WTC11 (cell line): Measurements from ENCODE around the gene SMIM1. TPM values are rescaled to one million over a fixed set of nuclear protein-coding genes. Genes with fewer than 3 reads are reported as not detected.

Source experiments
- ARID4B ChIP-seq: sonication (generic); formaldehyde crosslinking; IDR thresholded peaks from 2 replicates; pipeline ENCODE4 v1.8.0; 2023; ENCODE audit warnings: missing genetic modification reagents, mild to moderate bottlenecking, borderline replicate concordance
- ATF1 ChIP-seq: sonication (generic); formaldehyde crosslinking; IDR thresholded peaks from 2 replicates; pipeline ENCODE4 v1.8.1; 2023; ENCODE audit warnings: mild to moderate bottlenecking, moderate library complexity, missing genetic modification reagents
- E2F1 ChIP-seq: sonication (generic); formaldehyde crosslinking; IDR thresholded peaks from 2 replicates; pipeline ENCODE4 v1.8.0; 2022; ENCODE audit warnings: mild to moderate bottlenecking, missing genetic modification reagents
- ETV6 ChIP-seq: sonication (generic); formaldehyde crosslinking; IDR thresholded peaks from 2 replicates; pipeline ENCODE4 v1.8.1; 2022; ENCODE audit warnings: mild to moderate bottlenecking, missing genetic modification reagents
- FOXK1 ChIP-seq: sonication (generic); formaldehyde crosslinking; IDR thresholded peaks from 2 replicates; pipeline ENCODE4 v1.8.0; 2022; ENCODE audit warnings: mild to moderate bottlenecking, moderate library complexity, missing genetic modification reagents
- FOXP4 ChIP-seq: sonication (generic); formaldehyde crosslinking; IDR thresholded peaks from 2 replicates; pipeline ENCODE4 v1.8.0; 2022; ENCODE audit warnings: mild to moderate bottlenecking, missing genetic modification reagents
- HMGXB4 ChIP-seq: sonication (generic); formaldehyde crosslinking; IDR thresholded peaks from 2 replicates; pipeline ENCODE4 v1.8.1; 2023; ENCODE audit warnings: mild to moderate bottlenecking, moderate library complexity, missing genetic modification reagents
- IRF2 ChIP-seq: sonication (generic); formaldehyde crosslinking; IDR thresholded peaks from 2 replicates; pipeline ENCODE4 v1.8.0; 2022; ENCODE audit warnings: low read depth, missing genetic modification reagents, borderline replicate concordance
- JAZF1 ChIP-seq: fragments of 250-450 bp; sonication (Bioruptor Pico); IDR thresholded peaks from 2 replicates; pipeline ENCODE4 v1.9.0; 2021; ENCODE audit warnings: moderate library complexity, mild to moderate bottlenecking, inconsistent platforms
- KAT7 ChIP-seq: sonication (generic); formaldehyde crosslinking; IDR thresholded peaks from 2 replicates; pipeline ENCODE4 v1.8.1; 2023; ENCODE audit warnings: missing genetic modification reagents, mild to moderate bottlenecking, borderline replicate concordance
- NR2C2 ChIP-seq: sonication (generic); formaldehyde crosslinking; IDR thresholded peaks from 2 replicates; pipeline ENCODE4 v1.8.0; 2022; ENCODE audit warnings: mild to moderate bottlenecking, missing genetic modification reagents
- RELA ChIP-seq: sonication (generic); formaldehyde crosslinking; IDR thresholded peaks from 2 replicates; pipeline ENCODE4 v1.8.1; 2022; ENCODE audit warnings: missing genetic modification reagents, mild to moderate bottlenecking, borderline replicate concordance
- RORB ChIP-seq: fragments of 250-450 bp; sonication (Bioruptor Pico); IDR thresholded peaks from 2 replicates; pipeline ENCODE4 v1.9.0; 2021; ENCODE audit warnings: mild to moderate bottlenecking
- SMAD3 ChIP-seq: sonication (generic); formaldehyde crosslinking; IDR thresholded peaks from 2 replicates; pipeline ENCODE4 v1.8.0; 2022; ENCODE audit warnings: missing genetic modification reagents, mild to moderate bottlenecking, borderline replicate concordance
- TEAD4 ChIP-seq: sonication (generic); formaldehyde crosslinking; IDR thresholded peaks from 2 replicates; pipeline ENCODE4 v1.8.0; 2022; ENCODE audit warnings: mild to moderate bottlenecking, missing genetic modification reagents
- USF1 ChIP-seq: sonication (generic); formaldehyde crosslinking; IDR thresholded peaks from 2 replicates; pipeline ENCODE4 v1.8.0; 2022; ENCODE audit warnings: mild to moderate bottlenecking, missing genetic modification reagents
- ZBTB21 ChIP-seq: sonication (generic); formaldehyde crosslinking; IDR thresholded peaks from 2 replicates; pipeline ENCODE4 v1.8.1; 2023; ENCODE audit warnings: mild to moderate bottlenecking, missing genetic modification reagents, borderline replicate concordance
- ZBTB43 ChIP-seq: sonication (generic); formaldehyde crosslinking; IDR thresholded peaks from 2 replicates; pipeline ENCODE4 v1.8.1; 2023; ENCODE audit warnings: mild to moderate bottlenecking, missing genetic modification reagents
- ZNF138 ChIP-seq: sonication (generic); formaldehyde crosslinking; conservative IDR thresholded peaks from 2 replicates; pipeline ENCODE4 v1.8.1; 2022; ENCODE audit warnings: mild to moderate bottlenecking, moderate library complexity, missing genetic modification reagents
- ZNF219 ChIP-seq: sonication (generic); formaldehyde crosslinking; IDR thresholded peaks from 2 replicates; pipeline ENCODE4 v1.8.0; 2023; ENCODE audit warnings: missing genetic modification reagents, mild to moderate bottlenecking, borderline replicate concordance
- ZNF232 ChIP-seq: sonication (generic); formaldehyde crosslinking; IDR thresholded peaks from 2 replicates; pipeline ENCODE4 v1.8.0; 2022; ENCODE audit warnings: mild to moderate bottlenecking, missing genetic modification reagents
- ZNF281 ChIP-seq: sonication (generic); formaldehyde crosslinking; IDR thresholded peaks from 2 replicates; pipeline ENCODE4 v1.8.0; 2023; ENCODE audit warnings: mild to moderate bottlenecking, missing genetic modification reagents
- ZNF671 ChIP-seq: fragments of 250-450 bp; sonication (Bioruptor Pico); IDR thresholded peaks from 2 replicates; pipeline ENCODE4 v1.8.0; 2021; ENCODE audit warnings: mild to moderate bottlenecking
- total RNA-seq: library from RNA; stranded (reverse); gene quantifications from 3 replicates; pipeline ENCODE4 v1.2.3, GENCODE V29; 2021
- TF ChIP-seq, protein P1 (sequence below): sonication (generic); formaldehyde crosslinking; IDR thresholded peaks from 2 replicates; pipeline ENCODE4 v1.8.0; 2023; ENCODE audit warnings: missing genetic modification reagents

The SMIM1 gene
- total RNA-seq, 1 experiment from 2014 or later, result 10.2 TPM

DNA sequence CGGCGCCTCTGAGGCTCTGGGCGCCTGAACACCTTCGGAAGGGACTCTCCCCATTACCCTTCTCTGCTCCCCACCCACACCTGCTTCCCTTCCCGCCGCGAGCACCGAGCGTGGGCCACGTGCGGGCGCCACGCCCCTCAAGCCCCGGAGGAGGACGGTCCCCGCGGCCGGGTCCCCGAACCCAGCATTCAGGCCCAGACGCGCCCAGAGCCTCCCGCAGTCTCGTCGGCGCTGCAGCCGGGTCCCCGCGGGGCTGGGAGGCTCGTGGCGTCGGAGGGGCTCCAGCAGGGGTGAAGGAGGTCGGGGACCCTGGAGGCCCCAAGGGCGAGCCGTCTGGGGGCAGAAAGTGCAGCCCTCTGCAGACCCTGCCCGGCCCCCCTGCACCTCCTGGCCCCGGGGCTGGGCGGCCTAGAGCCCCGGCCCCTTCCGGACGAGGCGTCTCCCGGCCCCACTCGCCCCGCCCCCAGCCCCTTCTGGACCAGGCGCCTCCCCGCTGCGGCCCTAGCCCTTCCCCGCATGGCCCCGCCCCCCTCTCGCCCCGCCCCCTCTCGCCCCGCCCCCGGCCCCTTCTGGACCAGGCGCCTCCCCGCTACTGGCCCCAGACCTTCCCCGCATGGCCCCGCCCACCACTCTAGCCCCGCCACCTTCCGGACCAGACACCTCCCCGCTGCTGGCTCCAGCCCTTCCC is 378 bp upstream of the SMIM1 start (continued):
- TF ChIP-seq ZNF281, result no peak
- TF ChIP-seq ZNF219 (CRISPR knock-in tag), result no peak
- TF ChIP-seq ATF1, result no peak
- no peak for TF ChIP-seq ZNF671 (CRISPR knock-in tag)
- TF ChIP-seq ZBTB43 (CRISPR knock-in tag), result no peak
- TF ChIP-seq ARID4B, result no peak; the same call in 1 of the 2 replicates
- TF ChIP-seq ZNF138 (CRISPR knock-in tag), result no peak
- TF ChIP-seq IRF2 (CRISPR knock-in tag), result no peak
- TF ChIP-seq USF1 (CRISPR knock-in tag), result peak; percentile 61; the same call in 1 of the 2 replicates
- TF ChIP-seq TEAD4 (CRISPR knock-in tag), result no peak
- TF ChIP-seq SMAD3 (CRISPR knock-in tag), result 0 out of 2 replicates have a peak, but pooled peaks have one; percentile 63
- TF ChIP-seq, protein P1, sequence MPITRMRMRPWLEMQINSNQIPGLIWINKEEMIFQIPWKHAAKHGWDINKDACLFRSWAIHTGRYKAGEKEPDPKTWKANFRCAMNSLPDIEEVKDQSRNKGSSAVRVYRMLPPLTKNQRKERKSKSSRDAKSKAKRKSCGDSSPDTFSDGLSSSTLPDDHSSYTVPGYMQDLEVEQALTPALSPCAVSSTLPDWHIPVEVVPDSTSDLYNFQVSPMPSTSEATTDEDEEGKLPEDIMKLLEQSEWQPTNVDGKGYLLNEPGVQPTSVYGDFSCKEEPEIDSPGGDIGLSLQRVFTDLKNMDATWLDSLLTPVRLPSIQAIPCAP, result no peak
- TF ChIP-seq HMGXB4, result peak; percentile 48; the same call in 1 of the 2 replicates
- TF ChIP-seq E2F1 (CRISPR knock-in tag), result no peak
- TF ChIP-seq FOXP4, result peak; percentile 47; the same call in 1 of the 2 replicates
- peak; percentile 69; the same call in 1 of the 2 replicates for TF ChIP-seq ZNF232 (CRISPR knock-in tag)
- no peak for TF ChIP-seq RORB (CRISPR knock-in tag)
- no peak for TF ChIP-seq NR2C2 (CRISPR knock-in tag)
- TF ChIP-seq RELA (CRISPR knock-in tag), result peak; percentile 68; the same call in 1 of the 2 replicates
- no peak for TF ChIP-seq JAZF1
- TF ChIP-seq KAT7 (CRISPR knock-in tag), result no peak
- TF ChIP-seq FOXK1, result no peak
- no peak for TF ChIP-seq ZBTB21 (CRISPR knock-in tag)
- no peak for TF ChIP-seq ETV6 (CRISPR knock-in tag)
